HG02973 (cell line): ENCODE measurements around the gene TRABD2B.

ENCODE experiments used
- ATAC-seq: cut with Tn5 transposase; IDR thresholded peaks from one replicate; pipeline ENCODE4 v1.9.1; 2021; ENCODE audit warnings: moderate library complexity; ENCODE audit not compliant: unreplicated experiment

Gene TRABD2B

DNA sequence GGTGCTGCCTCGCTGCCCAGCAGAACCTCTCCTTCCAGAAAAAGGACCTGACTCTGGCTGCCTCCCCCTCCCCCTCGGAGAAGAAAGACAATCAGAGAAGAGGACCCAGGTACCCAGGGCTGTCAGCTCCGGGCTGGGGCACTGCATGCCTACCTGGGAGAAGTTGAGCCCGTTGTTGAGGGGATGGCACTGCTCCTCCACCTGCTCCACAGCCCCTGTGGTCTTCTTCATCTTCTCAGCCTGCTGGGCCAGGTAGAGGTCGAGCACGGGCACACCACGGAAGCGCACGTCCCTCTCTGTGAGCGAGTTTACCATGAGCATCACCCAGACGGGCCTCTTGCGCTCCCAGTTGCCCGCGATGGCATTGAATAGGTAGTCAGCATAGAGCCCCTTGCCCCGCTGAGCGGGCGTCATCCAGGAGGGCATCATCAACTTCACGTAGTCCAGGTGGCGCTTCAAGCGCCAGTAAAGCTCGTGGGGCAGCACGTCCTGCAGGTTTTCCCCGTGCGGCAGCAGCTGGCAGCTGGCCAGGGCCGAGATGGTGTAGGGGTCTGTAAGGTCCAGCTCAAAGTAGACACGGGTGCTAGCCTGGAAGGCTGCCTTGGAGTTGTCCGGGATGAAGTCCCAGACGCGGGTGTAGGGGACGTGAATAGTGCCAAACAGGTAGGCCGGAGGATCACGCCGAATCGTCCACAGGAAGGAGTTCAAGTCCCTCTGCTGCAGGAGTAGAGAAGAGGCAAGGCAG, 3.1 kb downstream of the TRABD2B start:
- no peak for ATAC-seq

DNA sequence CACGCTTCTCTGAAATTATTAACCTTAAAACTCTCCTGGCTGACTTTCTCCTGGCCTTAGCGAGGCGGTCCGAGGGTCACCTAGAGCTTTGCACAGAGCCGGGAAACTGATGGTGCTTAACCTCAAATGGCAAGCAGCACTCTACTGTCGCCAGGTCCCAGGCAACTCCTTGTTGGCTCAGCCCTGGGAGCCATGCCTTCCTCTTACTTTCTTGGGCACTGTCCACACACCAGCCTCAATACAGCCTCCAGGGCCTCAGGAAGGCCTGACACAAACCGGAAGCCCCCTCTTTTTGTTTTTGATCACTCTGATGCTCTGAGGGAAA, 3.8 kb downstream of the TRABD2B start:
- no peak for ATAC-seq

DNA sequence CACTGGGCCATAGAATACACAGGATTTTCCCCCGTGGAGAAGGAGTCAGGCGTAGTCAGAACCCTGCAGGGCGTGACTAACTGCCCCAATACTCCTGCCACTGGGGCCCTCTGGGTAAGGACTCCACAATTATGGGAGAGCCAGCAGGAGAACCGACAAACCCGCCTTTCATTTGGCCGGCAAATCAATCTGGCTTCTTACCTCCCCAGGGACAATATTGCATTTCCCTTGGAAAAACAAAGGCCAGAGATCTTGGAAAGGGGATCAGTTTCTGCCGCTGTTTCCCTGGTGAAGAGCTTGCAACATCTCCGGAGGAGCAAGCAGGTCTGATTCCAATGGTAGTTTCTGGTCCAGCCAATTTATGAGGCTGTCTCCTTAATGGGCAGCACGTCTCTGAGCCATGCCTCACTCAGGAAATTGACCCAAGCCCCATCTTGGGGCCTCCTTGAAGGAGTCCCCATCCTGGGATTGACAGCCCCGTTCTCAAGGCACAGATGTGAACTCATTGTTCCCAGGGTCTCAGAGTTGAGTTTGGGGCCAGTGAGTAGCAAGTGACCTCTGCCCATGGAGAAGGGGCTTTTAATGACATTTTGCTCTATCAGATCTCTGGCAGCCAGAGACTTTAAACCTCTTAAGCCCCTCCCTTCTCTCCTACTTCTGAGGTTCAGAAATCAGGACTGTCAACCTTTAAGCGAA, 4.3 kb downstream of the TRABD2B start:
- no peak for ATAC-seq

DNA sequence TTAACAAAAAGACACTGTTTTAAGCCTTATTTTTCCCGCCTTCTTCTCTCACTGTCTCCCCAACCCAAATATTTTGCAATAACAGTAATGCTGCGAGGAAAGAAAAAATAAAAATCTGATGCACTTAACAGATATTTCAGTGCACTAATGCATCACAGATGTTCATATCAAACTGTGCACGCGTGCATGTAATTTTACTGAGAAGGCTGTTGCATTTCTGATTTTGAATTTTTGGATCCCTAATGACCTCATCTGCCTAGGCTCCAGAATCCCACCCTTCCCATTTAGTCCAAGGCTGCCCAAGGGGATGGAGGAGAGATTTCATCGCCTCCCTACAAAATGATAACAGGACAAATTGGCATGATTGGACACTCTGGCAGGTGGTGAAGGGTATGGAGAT, 5.5 kb downstream of the TRABD2B start:
- no peak for ATAC-seq

DNA sequence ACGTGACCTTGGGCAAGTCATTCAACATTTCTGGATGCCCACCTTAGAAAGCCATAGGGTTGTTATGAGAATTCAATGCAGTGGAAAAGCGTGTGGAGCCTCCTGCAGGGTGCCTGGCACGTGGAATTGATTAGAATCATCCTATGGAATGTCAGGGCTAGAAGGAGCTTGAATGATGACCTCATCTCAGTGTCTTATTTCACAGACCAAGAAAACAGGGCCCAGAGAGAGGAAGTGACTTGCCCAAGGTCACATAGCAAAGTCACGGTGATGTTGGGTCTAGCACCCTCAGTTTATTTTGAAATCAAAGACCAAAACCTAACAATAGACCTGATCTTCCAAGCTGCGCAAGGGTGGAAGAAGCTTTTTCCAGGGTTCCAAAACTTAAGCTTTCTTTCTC, 6.0 kb downstream of the TRABD2B start:
- ATAC-seq: no peak

DNA sequence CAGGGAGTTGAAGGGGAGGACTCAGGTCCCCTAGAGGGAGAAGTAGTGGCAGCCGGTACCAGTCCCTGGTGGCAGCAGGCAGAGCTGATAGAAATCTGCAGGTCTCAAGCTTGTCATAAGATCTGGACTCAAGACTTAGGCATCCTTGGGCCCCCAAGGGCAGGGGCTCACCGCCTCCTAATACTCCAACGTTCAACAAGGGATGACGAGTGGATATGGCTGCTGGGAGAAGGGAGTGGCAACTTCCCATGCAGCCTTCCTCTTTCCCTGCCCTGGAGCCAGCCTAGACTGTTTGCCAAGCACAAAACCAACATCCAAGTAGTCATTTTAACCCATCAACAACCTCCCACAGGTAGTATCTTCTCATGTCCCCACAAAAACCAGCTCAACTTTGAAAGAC, 6.9 kb downstream of the TRABD2B start:
- no peak for ATAC-seq

DNA sequence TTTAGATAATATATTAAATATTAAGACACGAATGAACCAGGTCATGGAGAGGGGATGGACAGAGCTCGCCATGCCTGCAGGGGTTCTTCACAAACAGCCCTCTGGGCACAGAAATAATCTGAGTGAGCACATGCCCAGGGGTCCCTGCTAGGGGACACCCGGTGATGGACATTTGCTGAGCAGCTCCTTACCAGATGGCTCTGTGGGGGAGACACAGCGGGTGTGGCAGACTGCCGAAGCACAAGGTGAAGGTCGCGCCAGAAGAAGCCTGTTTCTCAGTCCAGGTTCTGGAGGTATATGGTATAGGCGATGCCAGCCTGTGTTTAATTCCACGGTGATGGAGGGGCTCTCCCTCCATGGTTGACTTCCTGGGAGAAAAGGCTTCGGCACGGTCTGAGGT, 9.6 kb downstream of the TRABD2B start:
- no peak for ATAC-seq

DNA sequence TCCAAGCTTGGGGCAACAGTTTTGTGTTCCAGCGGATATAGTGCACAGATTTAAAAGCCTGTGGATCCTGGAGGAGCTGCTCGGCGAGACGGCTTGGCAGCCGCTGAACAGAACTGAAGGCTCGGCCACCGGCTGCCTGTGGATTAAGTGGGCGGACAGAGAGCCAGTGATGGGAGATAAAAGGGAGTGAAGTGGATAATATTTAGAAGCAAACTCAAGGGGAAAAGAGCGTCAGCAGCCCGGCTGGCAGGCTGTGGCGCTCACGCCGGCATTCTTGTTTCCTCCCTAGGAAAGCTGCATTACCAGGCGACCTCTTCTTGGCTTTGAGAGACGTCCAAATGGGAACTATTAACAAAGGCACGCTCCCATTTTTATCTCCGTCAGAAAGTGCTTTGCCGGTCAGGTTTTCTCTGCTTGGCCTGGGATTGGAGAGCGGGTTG, 10.4 kb downstream of the TRABD2B start:
- ATAC-seq: no peak

DNA sequence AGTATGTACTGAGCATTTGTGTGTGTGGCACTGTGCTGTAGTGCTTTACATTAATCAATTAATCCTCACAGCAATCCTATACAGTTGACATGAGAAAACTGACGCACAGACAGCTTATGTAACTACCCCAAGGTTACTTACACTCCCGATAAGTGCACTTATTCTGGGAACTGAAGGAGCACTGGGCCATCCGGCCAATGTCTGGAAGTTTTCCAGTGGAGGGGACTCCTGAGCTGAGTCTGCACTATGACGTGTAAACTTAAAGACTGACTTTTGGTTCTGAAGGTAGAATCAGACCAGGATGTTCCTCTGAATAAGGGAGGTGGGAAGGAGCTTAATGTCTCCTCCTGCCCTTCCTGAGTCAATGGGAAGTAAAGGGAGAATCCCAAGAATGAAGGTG, 12.2 kb downstream of the TRABD2B start:
- ATAC-seq: no peak

DNA sequence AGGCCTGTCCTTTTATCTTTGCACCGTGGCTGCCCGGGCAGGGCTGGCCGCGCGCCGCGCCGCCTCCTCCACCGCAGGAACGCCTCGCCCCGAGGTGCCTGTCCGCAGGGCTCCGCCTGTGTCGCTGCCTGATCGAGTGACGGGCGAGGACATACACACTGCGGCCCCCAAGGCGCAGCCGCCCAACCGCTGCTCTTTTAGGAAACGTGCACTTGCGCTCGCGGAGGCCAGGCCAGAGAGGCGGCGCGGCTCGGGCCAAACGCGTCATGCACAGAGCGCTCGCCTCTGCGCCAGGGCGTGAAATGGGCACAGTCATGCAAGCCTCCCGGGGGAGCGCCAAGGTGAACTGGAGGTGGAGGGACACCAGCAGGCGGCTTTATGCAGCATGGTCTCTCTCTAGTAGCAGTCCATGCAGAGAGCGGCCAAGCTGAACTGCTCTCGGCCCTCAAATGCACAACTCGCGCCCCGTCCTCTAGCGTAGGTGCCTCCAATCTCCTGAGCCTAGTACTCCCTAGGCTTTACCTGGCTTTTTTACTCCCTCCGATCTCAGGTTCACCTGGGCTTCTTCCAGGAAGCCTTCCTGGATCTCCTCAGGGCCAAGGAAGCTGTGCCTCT, 12.9 kb downstream of the TRABD2B start:
- no peak for ATAC-seq

DNA sequence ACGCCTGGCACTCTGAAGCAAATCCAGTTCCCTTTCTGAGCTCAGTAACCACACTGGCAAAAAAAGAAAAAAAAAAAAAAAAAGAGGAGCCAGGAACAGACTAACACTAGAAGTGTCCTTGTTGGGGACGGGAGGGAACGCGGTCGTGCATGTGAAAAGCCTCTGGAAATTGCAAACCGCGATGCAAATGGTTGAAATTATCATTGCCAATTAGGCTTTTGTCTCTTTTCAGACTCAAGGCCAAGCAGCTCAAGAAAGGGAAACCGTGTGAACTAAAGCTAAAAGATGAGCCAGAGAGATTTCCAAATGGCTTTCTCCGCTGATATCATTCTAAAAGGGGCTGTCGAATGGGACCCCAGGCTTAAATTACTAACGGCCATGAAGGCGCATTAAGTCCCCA, 13.5 kb downstream of the TRABD2B start:
- no peak for ATAC-seq

DNA sequence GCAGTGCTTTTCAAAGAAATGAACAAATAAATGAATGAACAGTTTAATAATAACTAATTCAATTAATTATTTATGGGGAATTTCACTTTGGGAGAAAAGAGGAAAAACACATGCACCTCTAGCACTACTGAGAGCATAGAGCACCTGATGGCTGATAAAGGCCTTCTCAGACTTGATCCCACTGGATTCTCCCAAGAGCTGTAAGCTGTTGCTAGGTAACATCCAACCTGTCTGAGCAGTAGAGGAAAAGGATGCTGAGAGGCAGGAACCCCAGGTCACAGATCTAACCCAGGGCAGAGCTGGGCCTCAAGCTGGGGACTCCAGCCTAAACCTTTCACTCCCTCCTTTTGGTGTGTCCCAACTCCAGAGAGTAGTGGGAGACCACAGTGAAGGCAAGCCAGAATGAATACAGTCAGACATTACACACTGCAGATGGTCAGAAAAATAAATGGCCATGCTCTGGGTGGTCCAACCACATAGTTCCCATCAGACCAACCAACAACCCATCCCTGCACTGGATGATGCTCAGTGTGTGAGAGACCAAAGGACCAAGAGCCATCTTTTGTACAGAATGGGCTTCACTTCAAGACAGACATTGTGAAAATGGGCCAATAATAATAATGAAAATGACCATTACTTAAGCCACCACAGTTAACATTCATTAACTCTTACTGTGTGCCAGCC, 15.4 kb downstream of the TRABD2B start:
- no peak for ATAC-seq

DNA sequence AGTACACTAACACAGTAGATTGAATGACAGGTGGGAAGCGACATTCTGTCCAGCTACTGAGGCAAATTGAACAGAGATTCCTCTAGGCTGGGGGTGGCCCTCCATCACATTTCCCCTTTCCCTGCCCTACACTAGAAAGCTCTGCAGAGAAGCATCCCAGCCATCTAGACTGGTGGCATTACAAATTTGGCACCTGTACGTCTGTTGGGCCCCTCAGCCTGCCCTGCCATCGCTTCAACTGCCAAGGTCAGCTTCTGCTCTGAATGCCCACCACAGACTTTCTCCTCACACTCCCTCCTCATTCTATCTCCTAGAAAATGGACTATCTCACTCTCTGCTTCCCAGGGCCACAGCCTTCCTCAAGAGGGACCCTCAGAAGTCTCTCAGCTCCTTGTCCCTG, 16.7 kb downstream of the TRABD2B start:
- no peak for ATAC-seq

DNA sequence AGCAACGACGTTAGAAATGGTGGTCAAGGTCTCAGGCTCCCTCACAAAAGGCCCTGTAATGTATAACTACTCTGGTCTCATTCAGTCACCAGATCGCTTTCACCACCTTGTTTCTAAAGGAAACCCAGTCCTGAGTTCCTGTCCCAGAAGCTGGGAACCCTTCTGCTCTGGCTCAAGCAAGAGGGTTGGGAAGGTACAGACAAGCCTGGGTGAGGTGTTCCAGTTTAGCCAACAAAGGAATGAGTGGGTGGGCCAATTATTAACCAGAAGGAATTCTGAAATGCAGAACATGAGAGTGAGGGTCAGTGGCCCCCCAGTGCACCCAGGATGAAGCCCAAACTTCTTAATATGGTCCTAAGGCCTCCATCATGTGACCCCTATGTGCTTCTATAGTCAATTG, 17.5 kb downstream of the TRABD2B start:
- ATAC-seq: no peak

DNA sequence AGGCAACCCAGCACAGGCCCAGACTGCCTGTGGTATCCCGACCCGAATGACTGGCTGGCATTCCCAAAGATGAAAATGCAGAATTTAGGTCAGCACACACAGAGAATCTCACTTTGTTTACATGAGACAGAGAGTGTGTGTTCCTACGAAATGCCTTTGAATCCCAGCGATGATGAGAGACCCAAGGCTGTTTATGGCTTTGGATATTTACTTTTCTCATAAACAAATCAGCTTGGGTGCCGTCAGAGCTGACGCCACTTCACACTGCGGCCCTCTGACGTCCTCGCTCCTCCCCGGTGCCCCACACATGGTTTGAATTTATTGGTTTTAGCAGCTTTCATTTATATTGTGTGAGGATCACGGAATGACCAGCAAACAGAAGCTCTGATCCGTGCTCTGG, 18.7 kb downstream of the TRABD2B start:
- no peak for ATAC-seq

DNA sequence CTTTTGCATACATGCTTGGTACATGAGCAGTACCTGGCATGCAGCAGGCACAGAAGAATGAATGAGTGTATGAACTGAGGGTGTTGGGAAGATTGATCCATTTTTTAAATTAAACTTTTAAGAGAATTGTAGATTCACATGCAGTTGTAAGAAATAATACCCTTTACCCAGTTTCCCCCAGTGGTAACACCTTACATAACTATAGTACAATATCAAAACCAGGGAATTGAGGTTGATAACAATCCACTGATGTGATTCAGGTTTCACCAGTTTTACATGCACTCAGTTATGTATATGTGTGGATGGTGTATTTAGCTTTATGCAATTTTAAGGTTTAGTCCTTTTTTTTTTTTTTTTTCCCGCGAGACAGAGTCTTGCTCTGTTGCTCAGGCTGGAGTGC, 20.5 kb downstream of the TRABD2B start:
- ATAC-seq: no peak

DNA sequence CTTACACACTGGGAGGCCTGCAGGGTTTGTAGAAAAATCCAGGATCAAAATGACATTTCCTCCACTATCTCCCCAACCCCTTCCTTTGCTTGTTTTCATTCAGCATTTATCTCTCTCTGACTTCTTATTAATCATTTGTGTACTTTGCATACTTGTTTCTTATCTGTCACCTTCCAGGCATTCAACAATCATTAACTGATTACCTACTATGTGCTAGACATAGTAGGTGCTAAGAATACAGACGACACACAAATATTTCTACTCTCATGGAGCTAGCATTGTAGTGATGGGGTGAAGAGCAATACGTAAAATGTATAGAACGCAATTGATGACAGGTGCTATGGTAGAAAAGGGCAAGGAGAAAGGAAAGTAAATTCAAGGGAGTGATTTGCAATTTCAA, 20.9 kb downstream of the TRABD2B start:
- no peak for ATAC-seq

DNA sequence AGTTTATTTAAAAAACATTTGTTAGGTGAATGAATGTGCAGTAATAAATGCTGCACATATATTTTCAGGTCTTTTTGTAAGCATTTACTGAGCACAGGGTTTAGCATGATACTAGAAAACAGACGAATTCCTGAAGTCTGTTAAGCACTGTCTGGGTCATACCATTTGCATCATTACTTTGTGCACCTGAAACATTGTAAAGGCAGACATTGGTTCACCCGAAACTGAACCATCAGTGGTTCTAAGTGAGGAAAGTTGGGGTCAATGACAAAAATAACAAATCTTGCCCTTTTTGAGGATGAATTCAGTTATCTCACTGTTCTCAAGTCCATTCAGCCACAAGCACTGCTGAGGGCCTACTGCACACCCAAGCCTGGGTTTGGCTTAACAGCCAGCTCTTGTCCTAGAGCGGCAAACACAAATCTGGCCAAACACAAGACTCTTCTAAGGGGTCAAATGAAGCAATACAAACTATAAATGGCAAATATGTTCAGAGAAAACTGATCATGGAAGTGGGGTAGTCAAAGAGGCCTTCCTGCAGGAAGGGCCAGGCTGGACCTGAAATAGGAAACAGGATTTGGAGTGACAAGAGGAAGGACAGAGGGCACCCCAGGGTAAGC, 21.8 kb downstream of the TRABD2B start:
- ATAC-seq: no peak

DNA sequence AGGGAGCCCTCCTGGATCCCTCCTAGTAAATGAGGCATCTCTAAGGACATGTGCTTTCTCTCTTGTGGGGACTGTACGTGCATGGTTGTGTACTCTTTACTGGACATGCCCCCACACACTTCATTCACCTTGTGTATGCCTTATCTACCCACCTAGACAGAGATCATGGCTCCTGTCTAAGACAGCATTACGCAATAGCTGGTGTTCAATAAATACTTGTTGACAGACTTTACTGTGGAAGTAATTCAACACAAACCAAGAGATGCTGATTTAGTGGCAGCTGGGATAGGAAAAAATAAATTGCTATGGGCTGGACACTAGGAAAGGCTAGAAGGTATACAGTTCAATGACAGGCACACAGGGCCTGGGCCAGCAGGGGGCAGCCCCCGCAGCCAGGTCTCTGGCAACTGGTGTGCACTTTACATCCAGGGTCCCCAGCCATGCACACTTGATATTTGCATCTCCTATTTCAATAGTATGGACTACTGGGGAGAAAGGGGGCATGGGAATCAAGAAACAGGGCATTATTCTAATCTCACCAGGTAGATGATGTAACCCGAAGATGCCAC, 24.2 kb downstream of the TRABD2B start:
- ATAC-seq: no peak

DNA sequence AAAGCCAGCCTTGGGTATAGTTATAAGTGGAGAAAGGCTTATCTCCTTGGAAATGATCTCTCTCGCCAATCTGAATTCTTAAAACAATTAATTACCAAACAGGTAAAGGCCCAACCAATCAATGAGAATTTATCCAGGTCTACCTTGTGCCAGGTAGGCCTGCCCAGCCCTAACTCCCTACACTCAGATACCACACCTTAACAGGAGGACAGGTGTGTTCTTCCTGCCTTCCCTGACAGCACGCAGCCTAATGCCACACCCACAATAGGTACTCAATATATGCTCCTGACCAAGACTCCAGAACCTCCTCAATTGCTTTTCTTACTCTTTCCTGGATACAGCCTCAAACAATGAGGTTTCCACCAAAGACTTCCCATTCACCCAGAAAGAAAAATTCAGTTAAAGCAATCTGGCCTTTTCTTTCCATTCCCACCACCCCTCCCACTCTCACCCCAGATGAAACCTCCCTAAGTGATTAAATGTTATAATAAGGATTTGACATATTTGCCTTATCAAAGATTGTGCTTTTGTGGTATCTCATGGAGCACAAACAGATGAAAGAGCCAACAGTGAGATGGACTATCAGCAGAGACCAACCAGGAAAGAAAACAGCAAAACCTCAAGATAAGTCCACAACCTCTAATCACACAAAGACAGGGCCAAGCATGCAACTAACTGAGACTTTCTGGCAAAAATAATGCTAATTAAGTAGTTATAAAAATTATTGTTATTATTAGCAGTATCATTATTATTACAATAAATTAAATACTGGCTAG, 25.6 kb downstream of the TRABD2B start:
- ATAC-seq: no peak
